ENCODE data around the gene GUK1.
"Not testable (repeated sequence)": the region's sequence is repeated elsewhere in the genome, so short reads cannot be mapped to it uniquely, and the experiment has no call there.

The GUK1 gene

GRCh38 chr1:228177721-228178710 lies 37.9 kb downstream of the GUK1 start:
- no peak for DNase-seq

DNA sequence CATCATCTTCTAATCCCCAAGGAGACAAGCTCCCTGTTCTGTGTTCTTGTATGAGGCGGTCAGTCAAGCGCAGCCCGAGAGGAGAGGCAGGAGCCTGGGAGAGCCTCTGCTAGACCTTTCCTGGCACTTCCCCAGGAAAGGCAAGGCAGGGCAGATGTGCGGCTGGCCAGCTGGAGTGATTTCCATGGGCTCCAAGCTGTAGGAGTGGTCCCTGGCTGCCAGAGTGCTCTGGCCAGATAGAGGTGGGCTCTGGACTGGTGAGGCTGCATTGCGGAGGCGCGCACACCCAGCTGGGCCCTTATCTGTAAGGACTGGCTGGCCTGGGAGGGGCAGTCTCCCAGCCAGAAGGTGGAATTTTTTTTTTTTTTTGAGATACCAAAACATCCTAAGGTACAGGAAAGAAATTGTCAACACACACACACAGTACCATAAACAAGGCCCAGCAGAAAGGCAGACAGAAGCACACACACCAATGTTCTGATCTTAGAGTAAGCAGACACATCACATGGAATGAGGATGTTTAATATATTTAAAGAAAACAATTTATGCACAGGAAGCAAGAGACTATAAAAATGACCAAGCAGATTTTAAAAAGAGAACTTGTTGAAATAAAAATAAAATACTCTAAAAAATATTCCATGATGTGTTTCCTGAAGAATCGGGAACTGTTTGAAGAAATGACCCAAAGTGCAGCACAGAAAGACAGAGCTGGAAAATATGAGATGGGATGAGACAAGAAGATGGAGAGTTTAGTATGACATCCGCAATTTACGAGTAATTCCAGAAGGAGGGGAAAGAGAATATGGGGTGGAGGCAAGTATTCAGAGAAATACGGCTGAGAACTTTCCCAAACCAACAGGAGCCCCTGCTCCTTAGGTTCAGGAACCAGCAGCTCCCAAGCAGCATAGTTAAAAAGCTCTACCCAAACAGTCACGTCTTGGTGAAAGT lies 38.9 kb downstream of the GUK1 start:
- no peak for DNase-seq

GRCh38 chr1:228180271-228180958 lies 40.3 kb downstream of the GUK1 start:
- no peak for DNase-seq

GRCh38 chr1:228180959-228181644 lies 41.0 kb downstream of the GUK1 start:
- DNase-seq, result no peak

GRCh38 chr1:228181645-228182034 lies 41.6 kb downstream of the GUK1 start:
- no peak for DNase-seq

DNA sequence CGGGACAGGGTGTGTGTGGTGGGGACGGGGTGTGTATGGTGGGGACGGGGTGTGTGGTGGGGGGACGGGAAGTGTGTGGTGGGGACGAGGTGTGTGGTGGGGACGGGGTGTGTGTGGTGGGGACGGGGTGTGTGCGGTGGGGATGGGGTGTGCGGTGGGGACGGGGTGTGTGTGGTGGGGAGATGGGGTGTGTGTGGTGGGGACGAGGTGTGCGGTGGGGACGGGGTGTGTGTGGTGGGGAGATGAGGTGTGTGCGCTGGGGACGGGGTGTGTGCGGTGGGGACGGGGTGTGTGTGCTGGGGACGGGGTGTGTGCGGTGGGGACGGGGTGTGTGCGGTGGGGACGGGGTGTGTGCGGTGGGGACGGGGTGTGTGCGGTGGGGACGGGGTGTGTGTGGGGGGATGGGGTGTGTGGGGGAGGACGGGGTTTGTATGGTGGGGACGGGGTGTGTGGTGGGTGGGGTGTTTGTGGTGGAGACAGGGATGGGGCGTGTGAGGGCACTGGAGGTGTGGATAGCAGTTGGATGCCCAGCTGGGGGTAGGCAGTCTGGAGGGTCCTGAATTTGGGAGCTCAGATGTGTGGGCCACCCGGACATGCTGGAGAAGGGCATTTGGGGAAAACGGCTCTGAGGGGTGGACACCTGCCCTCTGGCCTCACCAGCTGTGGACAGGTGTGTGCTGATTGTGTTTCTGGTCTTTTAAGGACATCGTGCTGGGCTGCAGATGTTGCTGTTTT lies 42.4 kb downstream of the GUK1 start:
- DNase-seq, result no peak

- DNase-seq, result no peak
Measured at GRCh38 chr1:228184152-228184551, 44.1 kb downstream of the GUK1 start.

DNA sequence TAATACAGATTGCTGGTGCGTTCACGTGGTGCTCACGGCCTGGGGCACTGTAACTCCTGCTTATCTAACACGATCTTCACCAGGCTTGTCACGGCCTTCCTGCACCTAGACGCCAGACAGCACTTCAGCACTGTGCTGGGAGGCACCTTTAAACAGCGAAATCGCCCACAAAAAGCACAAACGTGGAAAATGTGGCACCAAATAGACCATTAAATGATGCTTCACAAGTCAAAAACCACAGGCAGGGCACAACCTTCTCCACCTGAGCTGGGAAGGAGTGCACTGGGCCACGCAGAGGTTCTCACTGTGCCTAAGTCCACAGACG lies 45.5 kb downstream of the GUK1 start:
- DNase-seq, result no peak

- not testable (repeated sequence) for DNase-seq
Measured at GRCh38 chr1:228188249-228188648, 48.2 kb downstream of the GUK1 start.

DNA sequence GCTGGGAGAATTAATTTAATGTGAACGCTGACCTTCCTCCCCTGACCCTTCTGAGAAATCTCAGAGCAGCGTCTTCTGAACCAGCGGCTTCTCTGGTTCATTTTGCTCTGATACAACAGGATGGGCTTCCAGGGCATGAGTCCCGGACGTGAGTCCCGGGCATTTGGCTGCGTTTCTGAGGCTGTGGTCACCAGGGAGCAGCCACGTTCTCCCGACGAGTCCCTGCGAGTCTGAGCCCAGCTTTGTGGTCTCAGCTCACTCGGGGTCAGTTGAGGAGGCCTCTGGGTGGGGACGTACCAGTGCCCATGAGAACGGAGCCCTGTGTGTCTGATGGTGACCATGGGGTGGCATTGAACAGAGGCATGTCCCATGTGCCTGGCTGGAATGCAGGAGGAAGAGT lies 50.1 kb downstream of the GUK1 start:
- DNase-seq, result no peak

DNA sequence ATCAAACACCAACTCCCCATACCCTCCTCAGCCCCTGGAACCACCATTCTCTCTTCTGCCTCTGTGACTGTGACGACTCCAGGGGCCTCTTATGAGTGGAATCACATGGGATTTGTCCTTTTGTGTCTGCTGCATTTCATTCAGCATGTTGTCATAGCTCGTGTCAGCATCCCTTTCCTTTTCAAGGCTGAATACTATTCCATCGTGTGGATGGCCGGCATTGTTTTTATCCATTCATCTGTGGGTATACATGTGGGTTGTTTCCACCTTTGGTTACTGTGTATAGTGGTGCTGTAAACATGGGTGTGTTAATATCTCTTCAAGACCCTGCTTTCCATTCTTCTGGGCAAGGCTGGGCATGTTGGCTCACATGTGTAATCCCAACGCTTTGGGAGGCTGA lies 50.7 kb downstream of the GUK1 start:
- DNase-seq, result no peak

GRCh38 chr1:228194436-228194835 lies 54.4 kb downstream of the GUK1 start:
- no peak for DNase-seq

DNA sequence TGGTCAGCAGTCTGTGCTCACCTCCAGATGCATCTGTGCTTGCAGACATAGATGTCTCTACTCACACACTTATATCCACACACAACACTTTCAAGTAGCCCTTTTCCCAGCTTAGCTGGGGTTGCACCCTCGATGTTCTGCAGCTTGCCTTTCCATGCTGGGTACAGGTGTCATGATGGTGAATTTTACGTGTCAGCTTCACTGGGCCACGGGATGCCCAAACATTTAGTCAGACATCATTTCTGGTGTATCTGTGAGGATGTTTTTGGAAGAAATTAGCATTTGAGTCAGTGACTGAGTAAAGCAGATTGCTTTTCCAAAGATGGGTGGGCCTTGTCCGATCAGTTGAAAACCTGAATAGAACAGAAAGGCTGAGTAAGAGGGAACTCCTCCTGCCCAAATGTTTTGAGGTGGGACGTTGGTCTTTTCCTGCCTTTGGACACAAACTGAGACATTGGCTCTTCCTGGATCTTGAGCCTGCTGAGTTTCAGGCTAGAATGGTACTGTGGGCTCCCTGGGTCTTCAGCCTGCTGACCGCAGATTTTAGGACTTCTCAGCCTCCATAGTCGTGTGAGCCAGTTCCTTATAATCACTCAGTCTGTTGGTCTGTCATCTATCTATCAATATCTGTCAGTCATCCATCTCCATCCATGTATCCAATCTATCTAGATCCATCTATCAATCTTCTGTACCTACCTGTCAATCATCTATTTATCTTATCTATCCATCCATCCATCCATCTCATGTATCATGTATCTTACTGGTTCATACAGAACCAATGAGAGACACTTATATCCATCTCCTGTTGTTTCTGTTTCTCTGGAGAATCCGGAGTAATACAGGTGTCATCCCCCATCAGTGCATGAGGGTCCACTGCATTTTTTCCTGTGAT lies 55.1 kb downstream of the GUK1 start:
- no peak for DNase-seq

DNA sequence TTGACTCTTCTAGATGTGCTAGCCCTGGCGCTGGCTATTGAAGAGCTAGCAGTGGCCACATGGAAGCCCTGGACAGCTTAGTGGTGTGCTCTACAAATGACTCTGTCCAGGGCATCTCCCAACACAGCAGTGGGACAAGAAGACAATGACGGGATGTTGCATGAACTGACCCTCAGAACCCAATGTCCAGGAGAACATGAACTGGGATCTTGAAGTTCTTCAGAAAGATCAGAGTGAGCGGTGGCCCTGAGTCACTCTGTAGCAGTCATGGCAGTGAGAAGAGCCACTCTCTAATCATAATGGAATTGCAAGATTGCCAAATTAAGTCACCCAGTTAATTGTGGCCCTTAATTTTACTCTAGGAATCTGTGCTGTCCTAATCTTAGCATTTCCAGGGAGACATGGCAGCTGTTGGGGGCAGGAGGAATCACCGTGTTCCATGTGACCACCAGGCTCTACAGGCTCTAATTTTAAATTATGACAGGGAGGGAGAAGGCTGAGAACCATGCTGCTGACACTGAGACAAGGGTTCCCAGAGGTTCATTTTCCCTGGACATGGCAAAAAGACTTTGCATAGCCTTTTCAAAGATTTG lies 57.6 kb downstream of the GUK1 start:
- DNase-seq, result no peak

Measured in fibroblast of skin of abdomen (primary cell).